ENCODE measurements around the gene ANKRD52. TPM values are rescaled to one million over a fixed set of nuclear protein-coding genes. Genes with fewer than 3 reads are reported as not detected.
"Not testable (repeated sequence)": the region's sequence is repeated elsewhere in the genome, so short reads cannot be mapped to it uniquely, and the experiment has no call there.

The ANKRD52 gene
- total RNA-seq, 2 experiments from 2014 or later, result 29.2 to 31.0 TPM

- Mint-ChIP-seq H3K27me3 (no peaks in the 10 kb centered on the region), H3K4me1 (peaks cover 55% of the 10 kb centered on the region), H3K4me3 (no peak overlapping the region), H3K27ac (peak overlapping the region; percentile 25), H3K9me3 (ENCODE audit: low read depth) (no peaks in the 10 kb centered on the region), H3K36me3 (ENCODE audit: low read depth) (peaks cover 32% of the 10 kb centered on the region)
- intact Hi-C loops (cut with DNase I, micrococcal nuclease), result no loop called here
- POLR2A ChIA-PET, result interaction anchor here (0.6 kb wide), 1 partner anchor 148 kb away, joined by 7 read pairs; no protein-coding TSS in a partner anchor
- CTCF ChIA-PET, result interaction anchor here (0.6 to 1.6 kb wide), 8 partner anchors 9 to 171 kb away, joined by 3 to 6 read pairs (median 4); partner anchors contain the start of genes IL23A, SMARCC2 and STAT2
- ATAC-seq (no peak), DNase-seq (no peak)
Measured at GRCh38 chr12:56297400-56297799, 39.2 kb upstream of the ANKRD52 start.

DNA sequence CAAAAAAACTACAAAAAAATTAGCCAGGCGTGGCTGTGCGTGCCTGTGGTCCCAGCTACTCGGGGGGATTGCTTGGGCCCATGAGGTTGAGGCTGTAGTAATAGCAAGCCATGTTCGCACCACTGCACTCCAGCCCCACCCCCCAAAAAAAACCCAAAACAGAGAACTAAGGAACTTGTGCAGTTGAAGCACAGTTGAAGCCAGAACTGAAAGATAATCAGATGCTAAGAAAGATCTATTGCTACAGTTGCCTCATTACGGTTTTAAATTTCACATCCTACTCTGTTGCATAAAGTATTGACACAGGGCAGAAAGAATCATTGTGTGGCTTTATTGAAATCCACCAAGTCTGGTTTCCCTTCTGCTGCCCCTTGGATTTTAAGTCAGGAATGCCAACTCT lies 38.1 kb upstream of the ANKRD52 start:
- no peak overlapping the region for H3K27ac Mint-ChIP-seq
- no peaks in the 10 kb centered on the region for H3K9me3 Mint-ChIP-seq (ENCODE audit: low read depth)
- peaks cover 35% of the 10 kb centered on the region for H3K36me3 Mint-ChIP-seq (ENCODE audit: low read depth)
- no peak for ATAC-seq
- H3K27me3 Mint-ChIP-seq, result no peaks in the 10 kb centered on the region
- no peak overlapping the region for H3K4me3 Mint-ChIP-seq
- ChIA-PET CTCF (interaction anchor here (0.6 to 1.6 kb wide), 3 partner anchors 25 to 193 kb away, joined by 3 to 5 read pairs (median 4); no protein-coding TSS in a partner anchor), POLR2A (no interaction called here)
- H3K4me1 Mint-ChIP-seq, result peaks cover 59% of the 10 kb centered on the region
- DNase-seq, result no peak
- intact Hi-C loops (cut with DNase I, micrococcal nuclease), result no loop called here

DNA sequence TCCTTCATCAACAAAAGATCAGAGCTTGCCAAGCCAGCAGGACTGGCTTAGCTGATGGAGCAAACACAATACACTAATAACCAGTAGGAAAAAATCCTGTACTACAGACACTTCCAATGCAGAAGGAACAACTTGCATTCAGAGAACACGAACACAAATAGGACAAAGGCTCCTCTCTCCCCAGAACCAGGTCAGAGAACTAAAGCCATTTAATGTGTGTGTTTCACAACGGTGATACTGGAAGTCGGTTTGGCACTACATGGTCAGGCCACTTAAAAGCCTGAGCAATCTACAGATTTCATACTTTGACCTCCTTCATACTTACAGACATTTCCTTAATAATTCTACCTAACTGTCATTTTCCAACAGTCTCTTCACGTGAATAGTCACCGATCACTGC lies 35.6 kb upstream of the ANKRD52 start:
- H3K4me3 Mint-ChIP-seq, result no peak overlapping the region
- H3K27me3 Mint-ChIP-seq, result no peaks in the 10 kb centered on the region
- H3K27ac Mint-ChIP-seq, result no peak overlapping the region
- H3K9me3 Mint-ChIP-seq (ENCODE audit: low read depth), result no peaks in the 10 kb centered on the region
- peaks cover 55% of the 10 kb centered on the region for H3K4me1 Mint-ChIP-seq
- no peak for ATAC-seq
- no peak for DNase-seq
- CTCF ChIA-PET, result no interaction called here
- POLR2A ChIA-PET, result interaction anchor here (0.5 to 0.6 kb wide), 2 partner anchors 223 to 540 kb away, joined by 3 read pairs; no protein-coding TSS in a partner anchor
- intact Hi-C loops (cut with DNase I, micrococcal nuclease), result no loop called here
- peaks cover 45% of the 10 kb centered on the region for H3K36me3 Mint-ChIP-seq (ENCODE audit: low read depth)

DNA sequence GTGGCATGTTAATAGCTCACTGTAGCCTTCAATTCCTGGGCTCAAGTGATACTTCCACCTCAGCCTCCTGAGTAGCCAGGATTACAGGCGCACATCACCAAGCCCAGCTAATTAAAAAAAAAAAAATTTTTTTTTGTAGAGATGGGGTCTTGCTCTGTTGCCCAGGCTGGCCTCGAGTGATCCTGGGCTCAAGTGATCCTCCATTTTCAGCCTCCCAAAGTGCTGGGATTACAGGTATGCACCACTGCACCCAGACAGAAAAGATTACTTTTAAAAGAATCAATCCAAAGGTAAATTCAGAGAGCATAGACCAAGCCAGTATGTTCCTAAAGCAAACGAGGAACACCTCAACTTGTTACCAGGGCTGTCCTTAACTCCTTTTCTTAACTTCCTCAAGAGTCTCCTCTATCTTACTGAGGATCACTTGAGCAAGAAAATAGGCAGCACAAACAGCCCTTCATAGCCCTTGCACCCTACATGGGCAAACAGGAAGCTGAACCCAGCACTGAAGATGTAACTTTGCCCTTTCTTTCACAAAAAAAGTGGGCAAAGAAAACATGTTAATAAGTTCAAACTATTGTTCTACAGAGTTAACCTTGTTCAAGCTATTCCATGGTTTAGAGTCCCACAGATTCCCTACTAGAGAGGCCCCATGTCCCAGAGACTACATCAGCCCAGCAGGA lies 30.7 kb upstream of the ANKRD52 start:
- Mint-ChIP-seq H3K27me3 (no peaks in the 10 kb centered on the region), H3K27ac (no peak overlapping the region), H3K4me3 (no peak overlapping the region), H3K4me1 (peaks cover 24% of the 10 kb centered on the region), H3K36me3 (ENCODE audit: low read depth) (peaks cover 35% of the 10 kb centered on the region), H3K9me3 (ENCODE audit: low read depth) (no peaks in the 10 kb centered on the region)
- DNase-seq, result no peak
- no peak for ATAC-seq
- intact Hi-C loops (cut with DNase I, micrococcal nuclease), result no loop called here
- CTCF ChIA-PET, result interaction anchor here (0.6 to 1.4 kb wide), 6 partner anchors 9 to 209 kb away, joined by 3 to 4 read pairs (median 4); no protein-coding TSS in a partner anchor
- POLR2A ChIA-PET, result interaction anchor here (0.7 to 1.0 kb wide), 2 partner anchors 10 to 54 kb away, joined by 3 to 5 read pairs; no protein-coding TSS in a partner anchor

DNA sequence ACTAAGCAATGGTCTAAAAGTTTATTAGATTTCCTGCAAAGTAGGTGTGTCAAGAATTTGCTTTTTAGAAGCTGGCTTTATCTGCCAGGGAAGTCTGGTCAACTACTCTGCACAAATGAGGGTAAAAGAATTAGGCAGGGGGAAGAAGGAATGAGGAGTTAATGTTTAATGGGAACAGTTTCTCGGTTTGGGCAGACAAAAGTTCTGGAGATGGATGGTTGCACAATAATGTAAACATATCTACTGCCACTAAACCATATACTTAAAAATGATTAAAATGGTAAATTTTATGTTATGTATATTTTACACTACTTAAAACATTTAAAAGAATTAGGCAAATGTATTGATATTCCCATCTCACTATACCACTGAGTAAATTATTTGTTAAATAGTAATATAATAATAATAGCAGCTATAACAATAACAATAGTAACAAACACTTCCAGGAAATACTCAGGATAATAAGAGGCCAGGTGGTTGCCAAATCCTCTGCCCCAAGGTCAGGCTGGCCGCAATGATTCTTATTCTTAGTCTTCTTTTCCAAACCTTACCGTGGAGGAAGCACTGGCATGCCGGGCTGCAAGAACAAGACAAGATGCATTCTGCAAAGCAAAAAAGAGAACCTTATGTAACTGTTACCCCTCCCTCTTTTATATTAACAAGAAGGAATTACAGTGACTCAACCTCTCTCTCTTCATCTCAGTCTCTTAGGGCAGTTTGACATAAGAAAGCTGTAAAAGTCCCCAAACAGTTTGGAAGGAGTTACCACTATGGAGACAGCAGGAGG lies 28.1 kb upstream of the ANKRD52 start:
- no peak for DNase-seq
- ChIA-PET POLR2A (no interaction called here), CTCF (interaction anchor here (0.6 to 1.3 kb wide), 5 partner anchors 23 to 187 kb away, joined by 3 to 4 read pairs (median 3); partner anchors contain the start of gene STAT2)
- intact Hi-C loops (cut with DNase I, micrococcal nuclease), result no loop called here
- Mint-ChIP-seq H3K9me3 (ENCODE audit: low read depth) (no peaks in the 10 kb centered on the region), H3K36me3 (ENCODE audit: low read depth) (peaks cover 52% of the 10 kb centered on the region), H3K4me1 (peaks cover 9% of the 10 kb centered on the region), H3K27ac (no peak overlapping the region), H3K4me3 (no peak overlapping the region), H3K27me3 (no peaks in the 10 kb centered on the region)
- no peak for ATAC-seq

DNA sequence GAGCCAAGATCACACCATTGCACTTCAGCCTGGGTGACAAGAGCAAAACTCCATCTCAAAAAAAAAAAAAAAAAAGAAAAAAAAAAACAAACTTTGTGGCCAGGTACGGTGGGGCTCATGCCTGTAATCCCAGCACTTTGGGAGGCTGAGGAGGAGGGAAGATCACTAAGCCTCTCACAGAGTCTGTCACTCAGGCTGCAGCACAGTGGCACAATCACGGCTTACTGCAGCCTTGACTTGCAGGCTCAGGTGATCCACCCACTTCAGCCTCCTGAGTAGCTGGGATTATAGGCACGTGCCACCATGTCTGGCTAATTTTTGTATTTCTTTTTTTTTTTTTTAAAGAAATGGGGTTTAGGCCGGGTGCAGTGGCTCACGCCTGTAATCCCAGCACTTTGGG lies 26.1 kb upstream of the ANKRD52 start:
- ChIA-PET POLR2A (interaction anchor here (0.6 kb wide), 1 partner anchor 351 kb away, joined by 8 read pairs; no protein-coding TSS in a partner anchor), CTCF (interaction anchor here (1.4 to 1.7 kb wide), 2 partner anchors 18 to 96 kb away, joined by 3 to 4 read pairs; partner anchors contain the start of gene COQ10A)
- H3K4me1 Mint-ChIP-seq; DNase-seq; H3K27ac Mint-ChIP-seq; intact Hi-C loops (cut with DNase I, micrococcal nuclease); H3K4me3 Mint-ChIP-seq; H3K27me3 Mint-ChIP-seq; H3K9me3 Mint-ChIP-seq (ENCODE audit: low read depth); ATAC-seq: not testable (repeated sequence)
- H3K36me3 Mint-ChIP-seq (ENCODE audit: low read depth), result peaks cover 48% of the 10 kb centered on the region

- Mint-ChIP-seq H3K27ac (peak overlapping the region; percentile 15), H3K36me3 (ENCODE audit: low read depth) (peaks cover 51% of the 10 kb centered on the region)
Measured at GRCh38 chr12:56282579-56282978, 24.4 kb upstream of the ANKRD52 start.

GRCh38 chr12:56282030-56282429 lies 23.8 kb upstream of the ANKRD52 start:
- no peaks in the 10 kb centered on the region for H3K4me1 Mint-ChIP-seq
- H3K27ac Mint-ChIP-seq, result peak overlapping the region; percentile 15
- H3K9me3 Mint-ChIP-seq (ENCODE audit: low read depth), result no peaks in the 10 kb centered on the region
- no peak overlapping the region for H3K4me3 Mint-ChIP-seq
- peaks cover 52% of the 10 kb centered on the region for H3K36me3 Mint-ChIP-seq (ENCODE audit: low read depth)
- intact Hi-C loops (cut with DNase I, micrococcal nuclease), result no loop called here
- POLR2A ChIA-PET, result interaction anchor here (1.8 kb wide), 1 partner anchor 10 kb away, joined by 5 read pairs; no protein-coding TSS in a partner anchor
- ATAC-seq, result no peak
- CTCF ChIA-PET, result no interaction called here
- H3K27me3 Mint-ChIP-seq, result no peaks in the 10 kb centered on the region
- no peak for DNase-seq

More at GRCh38 chr12:56282579-56282978, 24.4 kb upstream of the ANKRD52 start:
- Mint-ChIP-seq H3K27me3 (no peaks in the 10 kb centered on the region), H3K4me3 (no peak overlapping the region), H3K4me1 (no peaks in the 10 kb centered on the region), H3K9me3 (ENCODE audit: low read depth) (no peaks in the 10 kb centered on the region)
- CTCF ChIA-PET, result no interaction called here
- POLR2A ChIA-PET, result interaction anchor here (1.8 kb wide), 1 partner anchor 9 kb away, joined by 5 read pairs; no protein-coding TSS in a partner anchor
- intact Hi-C loops (cut with DNase I, micrococcal nuclease), result no loop called here
- ATAC-seq (no peak), DNase-seq (no peak)

DNA sequence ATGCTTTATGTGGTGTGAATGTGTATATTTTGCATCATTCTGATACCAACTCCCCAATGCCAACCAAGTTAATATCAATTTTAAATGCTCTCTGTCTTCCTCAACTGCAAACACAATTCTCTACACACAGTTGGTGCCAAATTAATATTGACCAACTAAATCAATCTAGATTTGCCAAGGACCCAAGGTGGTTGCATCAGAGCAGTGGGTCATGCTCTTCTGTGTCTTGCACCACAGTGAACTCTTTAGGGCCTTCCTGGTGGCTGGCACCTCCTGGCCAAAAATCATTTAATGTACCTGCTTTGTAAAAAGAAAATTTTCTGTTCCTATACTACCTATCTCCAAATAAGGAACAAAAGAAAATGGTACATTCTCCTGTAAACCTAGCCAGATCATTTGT lies 22.7 kb upstream of the ANKRD52 start:
- Mint-ChIP-seq H3K36me3 (ENCODE audit: low read depth) (peaks cover 47% of the 10 kb centered on the region), H3K27me3 (no peaks in the 10 kb centered on the region), H3K27ac (peak overlapping the region; percentile 47), H3K4me3 (no peak overlapping the region), H3K9me3 (ENCODE audit: low read depth) (no peaks in the 10 kb centered on the region), H3K4me1 (no peaks in the 10 kb centered on the region)
- no peak for ATAC-seq
- POLR2A ChIA-PET, result interaction anchor here (0.6 kb wide), 1 partner anchor 91 kb away, joined by 3 read pairs; no protein-coding TSS in a partner anchor
- CTCF ChIA-PET, result interaction anchor here (0.7 kb wide), 1 partner anchor 322 kb away, joined by 4 read pairs; no protein-coding TSS in a partner anchor
- DNase-seq, result no peak
- intact Hi-C loops (cut with DNase I, micrococcal nuclease), result no loop called here

GRCh38 chr12:56278905-56279304 lies 20.7 kb upstream of the ANKRD52 start:
- ATAC-seq (no peak), DNase-seq (no peak)
- POLR2A ChIA-PET, result no interaction called here
- CTCF ChIA-PET, result interaction anchor here (0.8 to 1.1 kb wide), 5 partner anchors 16 to 186 kb away, joined by 3 to 4 read pairs (median 3); partner anchors contain the start of gene ANKRD52
- H3K27ac Mint-ChIP-seq, result no peak overlapping the region
- intact Hi-C loops (cut with DNase I, micrococcal nuclease), result no loop called here
- H3K4me1 Mint-ChIP-seq, result no peaks in the 10 kb centered on the region
- H3K27me3 Mint-ChIP-seq, result no peaks in the 10 kb centered on the region
- H3K36me3 Mint-ChIP-seq (ENCODE audit: low read depth), result peaks cover 49% of the 10 kb centered on the region
- H3K4me3 Mint-ChIP-seq, result no peak overlapping the region
- no peaks in the 10 kb centered on the region for H3K9me3 Mint-ChIP-seq (ENCODE audit: low read depth)

DNA sequence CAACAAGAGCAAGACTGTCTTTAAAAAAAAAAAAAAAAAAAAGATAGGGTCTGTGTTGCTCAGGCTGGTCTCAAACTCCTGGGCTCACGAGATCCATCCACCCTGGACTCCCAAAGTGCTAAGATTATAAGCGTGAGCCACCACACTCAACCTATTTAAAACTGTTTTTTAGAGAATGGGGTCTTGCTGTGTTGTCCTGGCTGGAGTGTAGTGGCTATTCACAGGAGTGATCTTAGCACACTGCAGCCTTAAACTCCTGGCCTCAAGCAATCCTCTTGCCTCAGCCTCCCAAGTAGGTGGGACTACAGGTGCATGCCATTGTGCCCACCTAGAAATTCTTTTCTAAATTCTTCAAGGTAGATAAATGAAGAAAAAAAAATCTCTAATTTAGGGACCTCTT lies 16.1 kb upstream of the ANKRD52 start:
- POLR2A ChIA-PET, result no interaction called here
- Mint-ChIP-seq H3K27ac (no peak overlapping the region), H3K9me3 (ENCODE audit: low read depth) (no peaks in the 10 kb centered on the region), H3K4me3 (no peak overlapping the region), H3K27me3 (no peaks in the 10 kb centered on the region), H3K4me1 (no peaks in the 10 kb centered on the region), H3K36me3 (ENCODE audit: low read depth) (peaks cover 39% of the 10 kb centered on the region)
- ATAC-seq, result no peak
- no peak for DNase-seq
- intact Hi-C loops (cut with DNase I, micrococcal nuclease), result no loop called here
- CTCF ChIA-PET, result no interaction called here

Data from activated CD4-positive, alpha-beta T cell treated with anti-CD3 and anti-CD28 coated beads for 36 hours (primary cell).